Tibial nerve (tissue), 4 donors: Measurements from ENCODE around the gene DDX11.
"Not testable (repeated sequence)": the region's sequence is repeated elsewhere in the genome, so short reads cannot be mapped to it uniquely, and the experiment has no call there.

ENCODE experiments used
- EP300 ChIP-seq, 2 donors: sonication (generic); formaldehyde crosslinking; IDR thresholded peaks; one replicate each; pipeline ENCODE4 v1.6.1; 2017; ENCODE audit warnings: antibody characterized with exemption in 2 of 2, mild to moderate bottlenecking in 1 of 2
- TF ChIP-seq, protein P1 (sequence below), 5 experiments: fragments of 200-600 bp in 3 of 5; fragments of 450-650 bp in 2 of 5; sonication (generic) in 3 of 5; IDR thresholded peaks; one replicate each; pipeline ENCODE4 v1.5.1; 2016 to 2019; ENCODE audit warnings: antibody characterized with exemption in 5 of 5, mild to moderate bottlenecking in 3 of 5, moderate library complexity in 2 of 5

GRCh38 chr12:31050548-31050947, 23.1 kb upstream of the DDX11 start:
- TF ChIP-seq, protein P1, sequence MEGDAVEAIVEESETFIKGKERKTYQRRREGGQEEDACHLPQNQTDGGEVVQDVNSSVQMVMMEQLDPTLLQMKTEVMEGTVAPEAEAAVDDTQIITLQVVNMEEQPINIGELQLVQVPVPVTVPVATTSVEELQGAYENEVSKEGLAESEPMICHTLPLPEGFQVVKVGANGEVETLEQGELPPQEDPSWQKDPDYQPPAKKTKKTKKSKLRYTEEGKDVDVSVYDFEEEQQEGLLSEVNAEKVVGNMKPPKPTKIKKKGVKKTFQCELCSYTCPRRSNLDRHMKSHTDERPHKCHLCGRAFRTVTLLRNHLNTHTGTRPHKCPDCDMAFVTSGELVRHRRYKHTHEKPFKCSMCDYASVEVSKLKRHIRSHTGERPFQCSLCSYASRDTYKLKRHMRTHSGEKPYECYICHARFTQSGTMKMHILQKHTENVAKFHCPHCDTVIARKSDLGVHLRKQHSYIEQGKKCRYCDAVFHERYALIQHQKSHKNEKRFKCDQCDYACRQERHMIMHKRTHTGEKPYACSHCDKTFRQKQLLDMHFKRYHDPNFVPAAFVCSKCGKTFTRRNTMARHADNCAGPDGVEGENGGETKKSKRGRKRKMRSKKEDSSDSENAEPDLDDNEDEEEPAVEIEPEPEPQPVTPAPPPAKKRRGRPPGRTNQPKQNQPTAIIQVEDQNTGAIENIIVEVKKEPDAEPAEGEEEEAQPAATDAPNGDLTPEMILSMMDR (IDR thresholded peaks at IDR 0.05), result not testable (repeated sequence)
- TF ChIP-seq EP300 (IDR thresholded peaks at IDR 0.05), result not testable (repeated sequence)
